B cell (primary cell): ENCODE results near the gene DCDC2B.

ENCODE experiments used
- CTCF ChIP-seq: fragments of 200-600 bp; IDR thresholded peaks from one replicate; pipeline ENCODE4 v1.8.0; 2022; ENCODE audit warnings: antibody characterized with exemption, mild to moderate bottlenecking
- EZH2 ChIP-seq: IDR thresholded peaks from 2 replicates; pipeline ENCODE4 v1.6.1; 2012; ENCODE audit warnings: borderline replicate concordance, low read depth, mild to moderate bottlenecking, moderate library complexity, low read length; ENCODE audit not compliant: insufficient read depth, poor library complexity, severe bottlenecking

DNA sequence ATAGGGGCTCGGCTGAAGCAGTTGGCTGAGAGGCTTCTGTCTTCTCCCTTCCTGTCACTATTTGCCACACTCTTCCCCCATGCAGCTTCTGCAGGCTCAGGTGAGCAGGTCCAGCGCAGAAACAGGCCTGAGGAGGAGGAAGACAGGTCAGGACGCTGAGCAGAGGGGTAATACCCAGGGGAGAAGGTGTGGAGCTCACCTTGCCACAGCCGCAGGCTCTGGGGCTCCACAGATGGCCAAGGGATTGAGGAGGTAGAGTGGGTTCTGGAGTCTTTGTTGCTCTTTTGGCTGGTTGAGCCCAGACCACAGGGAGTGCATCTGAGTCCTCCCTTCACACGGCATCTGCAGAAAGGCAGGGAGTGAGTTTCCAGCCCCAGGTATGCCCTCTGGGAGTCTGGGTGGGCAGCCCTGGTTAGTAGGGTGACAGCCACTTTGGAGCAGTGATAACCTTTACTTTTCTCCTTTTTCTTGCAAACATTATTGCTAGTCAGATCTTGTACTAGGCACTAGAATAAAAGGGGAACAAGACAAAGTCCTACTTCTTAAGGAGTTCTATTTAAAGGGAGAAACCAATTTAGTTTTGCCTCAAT, 23.0 kb downstream of the DCDC2B start:
- TF ChIP-seq CTCF, result no peak
- TF ChIP-seq EZH2, result no peak
